Activated CD8-positive, alpha-beta memory T cell treated with anti-CD3 and anti-CD28 coated beads, Interleukin-2, amount 50 U/mL, for 4 hours (primary cell): ENCODE results near the gene MTRF1.

Source experiments
- DNase-seq: peaks from one replicate; pipeline ENCODE4 v3.0.0-alpha.2; 2020

Gene MTRF1

DNA sequence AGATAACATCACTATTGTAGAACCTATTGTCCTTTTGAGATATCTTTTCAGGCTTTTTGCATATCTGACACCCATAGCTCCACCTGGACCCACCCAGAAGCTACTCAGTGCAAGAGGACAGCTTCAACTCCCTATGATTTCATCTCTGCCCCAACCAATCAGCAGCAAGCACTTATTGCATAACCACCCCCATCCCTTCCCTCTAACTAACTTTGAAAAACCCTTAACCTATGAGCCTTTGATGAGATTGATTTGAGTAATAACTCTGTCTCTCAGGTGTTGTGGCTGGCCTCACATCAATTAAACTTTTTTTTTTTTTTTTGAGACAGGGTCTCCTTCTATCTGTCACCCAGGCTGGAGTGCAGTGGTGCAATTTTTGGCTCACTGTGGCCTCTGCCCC lies 13.4 kb upstream of the MTRF1 start:
- DNase-seq: no peak

DNA sequence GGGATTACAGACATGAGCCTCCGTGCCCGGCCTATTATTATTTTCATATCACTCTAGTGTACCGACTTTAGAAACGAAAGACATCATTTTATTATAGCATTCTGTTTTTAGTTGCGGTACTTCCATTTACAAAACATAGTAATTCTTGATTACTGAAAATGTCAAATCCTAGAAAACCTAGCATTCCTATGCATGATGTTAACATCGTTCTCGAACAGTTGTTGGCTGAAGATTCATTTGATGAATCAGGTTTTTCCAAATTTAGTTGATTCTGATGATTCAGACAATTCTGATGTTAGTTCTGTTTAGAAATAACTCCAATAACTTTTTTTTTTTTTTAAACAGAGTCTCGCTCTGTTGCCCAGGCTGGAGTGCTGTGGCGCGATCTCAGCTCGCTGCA lies 11.5 kb upstream of the MTRF1 start:
- DNase-seq: no peak

DNA sequence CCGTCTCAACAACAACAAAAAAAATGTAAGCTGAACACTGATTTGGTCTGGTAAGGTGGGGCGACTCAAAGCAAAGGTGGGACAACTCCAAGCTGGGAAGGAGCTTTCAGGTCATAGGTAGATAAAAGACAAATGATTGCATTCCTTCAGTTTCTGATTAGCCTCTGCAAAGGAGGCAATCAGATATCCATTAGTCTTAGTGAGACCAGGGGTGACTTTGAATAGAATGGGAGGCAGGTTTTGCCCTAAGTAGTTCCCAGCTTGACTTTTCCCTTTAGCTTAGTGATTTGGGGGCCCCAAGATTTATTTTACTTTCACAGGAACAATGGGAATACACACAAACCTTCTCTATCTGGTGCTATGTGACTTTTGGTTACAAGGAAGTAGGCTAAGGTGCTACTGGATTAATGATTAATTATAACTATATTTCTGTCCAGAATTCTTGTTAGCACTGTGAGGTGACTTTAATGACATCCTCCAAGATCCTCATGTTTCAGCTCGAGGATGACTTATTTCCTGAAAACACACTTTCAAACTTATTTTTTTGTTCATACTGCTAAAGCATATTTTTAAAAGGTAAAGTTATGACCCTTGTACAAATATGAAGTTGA lies 10.6 kb upstream of the MTRF1 start:
- DNase-seq: no peak

DNA sequence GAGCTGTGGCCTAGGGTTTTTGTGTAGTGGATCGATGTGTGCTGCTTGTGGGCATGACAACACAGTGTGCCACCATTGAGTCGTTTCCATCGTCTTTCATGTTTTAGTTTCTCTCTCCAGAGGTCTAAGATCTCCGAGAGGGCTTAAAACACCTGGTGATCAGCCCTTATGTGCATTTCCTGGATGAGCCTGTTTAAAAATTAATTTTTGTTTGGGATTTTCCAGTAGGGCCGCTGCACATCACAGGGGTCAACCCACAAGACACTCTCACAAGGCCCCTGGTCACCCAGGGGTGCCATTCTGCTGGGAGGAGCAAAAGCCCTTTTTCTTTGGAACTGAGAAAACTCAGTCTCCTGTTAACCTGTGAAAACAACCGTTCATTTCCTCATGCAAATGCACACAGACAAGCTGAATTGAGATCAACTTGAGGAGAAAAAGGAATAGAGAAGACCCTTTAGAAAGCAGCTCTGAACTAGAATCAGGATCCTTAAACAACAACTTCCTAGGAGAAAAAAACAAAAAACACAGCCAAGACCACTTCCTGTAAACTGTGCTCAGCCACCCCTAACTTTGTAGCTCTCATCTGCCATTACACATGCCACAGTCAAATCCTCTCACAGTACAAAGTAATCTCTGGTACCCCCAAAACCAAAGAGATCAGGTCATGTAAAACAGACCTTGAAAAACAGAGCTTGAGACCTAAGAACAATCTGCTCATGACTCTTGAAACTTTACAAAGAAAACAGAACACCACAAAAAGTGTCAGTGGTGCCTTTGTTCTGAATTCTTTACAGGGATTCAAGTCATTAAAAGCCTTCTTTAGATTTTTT lies 8.3 kb upstream of the MTRF1 start:
- DNase-seq: no peak

DNA sequence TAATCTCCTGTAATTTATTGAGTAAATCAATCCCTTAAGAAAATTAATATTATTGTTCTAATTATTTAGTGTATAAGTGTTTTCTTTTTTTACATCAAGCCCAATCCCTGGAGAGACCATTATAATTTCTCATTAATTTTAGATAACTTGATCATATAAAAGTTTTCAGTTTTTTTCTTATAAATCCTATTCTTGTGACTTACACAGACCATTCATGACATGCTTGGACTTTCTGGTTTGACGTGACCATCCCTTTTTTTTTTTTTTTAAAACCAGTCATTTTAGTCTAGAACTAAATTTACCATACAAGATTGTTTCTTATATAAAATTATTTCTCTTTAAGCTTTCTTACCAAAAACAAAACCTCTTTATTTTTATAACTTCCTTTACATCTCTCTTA lies 5.4 kb upstream of the MTRF1 start:
- DNase-seq: no peak

DNA sequence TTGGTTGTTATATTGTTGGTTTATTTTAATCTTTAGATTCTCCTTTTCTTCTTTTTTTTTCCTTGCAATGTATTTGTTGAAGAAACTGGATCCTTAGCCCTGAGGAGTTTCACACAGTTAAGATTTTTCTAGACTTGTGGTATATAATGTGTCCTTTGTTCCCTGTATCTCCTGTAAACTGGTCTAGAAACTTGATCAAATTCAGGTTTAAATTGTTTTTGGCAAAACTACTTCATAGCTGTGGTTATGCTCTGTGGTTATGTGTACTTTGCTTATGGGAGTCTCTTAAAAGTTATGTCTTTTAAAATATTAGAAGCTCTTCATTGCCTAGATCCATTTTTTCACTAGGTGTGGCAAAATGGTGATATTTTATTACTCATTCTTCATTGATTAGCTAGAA lies 3.7 kb upstream of the MTRF1 start:
- no peak for DNase-seq

DNA sequence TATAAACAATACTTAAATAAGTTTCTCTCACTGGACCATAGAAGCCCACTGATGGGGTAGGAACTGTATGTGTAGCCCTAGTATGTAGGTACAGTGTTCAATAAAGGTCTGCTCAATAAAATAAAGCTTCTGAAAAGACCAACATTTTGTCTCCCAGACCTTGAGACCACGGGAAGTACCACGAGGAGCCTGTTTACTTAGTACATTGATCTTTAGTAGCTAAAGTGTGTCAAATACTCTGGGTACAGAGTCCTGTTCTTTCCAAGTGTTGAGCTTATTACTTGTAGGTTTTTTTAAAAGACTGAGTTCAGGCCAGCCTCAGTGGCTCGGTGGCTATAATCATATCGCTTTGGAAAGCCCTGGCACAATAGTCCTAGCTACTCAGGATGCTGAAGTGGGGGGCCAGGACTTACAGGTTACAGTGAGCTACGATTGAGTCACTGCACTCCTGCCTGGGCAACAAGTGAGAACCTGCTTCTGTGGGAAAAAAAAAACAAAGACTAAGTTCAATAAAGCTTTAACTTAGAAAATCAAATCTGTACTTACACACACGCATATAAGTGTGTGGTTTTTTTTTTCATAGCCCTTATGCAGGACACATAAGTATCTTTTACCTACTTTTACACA lies 3.4 kb downstream of the MTRF1 start:
- DNase-seq: no peak

DNA sequence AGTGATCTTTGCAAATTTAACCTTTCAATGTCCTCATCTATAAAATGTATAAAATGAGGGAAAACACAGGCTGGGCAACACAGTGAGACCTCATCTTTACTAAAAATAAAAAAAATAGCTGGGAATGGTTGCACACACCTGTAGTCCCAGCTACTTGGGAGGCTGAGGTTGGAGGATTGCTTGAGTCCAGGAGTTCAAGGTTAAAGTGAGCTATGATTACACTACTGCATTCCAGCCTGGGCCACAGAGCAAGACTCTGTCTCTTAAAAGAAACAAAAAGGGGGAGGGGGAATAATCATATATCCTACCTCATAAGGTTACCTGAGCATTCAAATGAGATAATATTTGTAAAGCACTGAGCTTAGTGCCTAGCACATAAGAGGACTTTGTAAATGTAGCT lies 5.8 kb downstream of the MTRF1 start:
- no peak for DNase-seq

DNA sequence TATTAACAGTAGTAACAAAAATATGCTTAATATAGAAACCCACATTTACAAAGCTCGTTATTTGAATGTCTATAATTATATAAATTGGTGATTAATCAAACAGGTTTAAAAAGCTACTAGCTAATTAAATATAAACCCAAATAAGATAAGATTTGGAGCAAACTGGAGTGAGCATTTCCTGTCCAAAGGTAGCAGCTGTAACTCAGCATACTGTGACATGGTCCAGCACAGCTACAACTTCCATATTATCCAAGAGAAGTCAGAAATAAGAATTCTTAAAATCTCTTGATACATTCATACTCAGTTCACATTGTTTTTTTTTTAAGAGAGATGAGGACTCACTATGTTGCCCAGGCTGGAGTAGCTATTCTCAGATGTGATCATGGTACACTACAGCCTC lies 8.5 kb downstream of the MTRF1 start:
- no peak for DNase-seq

DNA sequence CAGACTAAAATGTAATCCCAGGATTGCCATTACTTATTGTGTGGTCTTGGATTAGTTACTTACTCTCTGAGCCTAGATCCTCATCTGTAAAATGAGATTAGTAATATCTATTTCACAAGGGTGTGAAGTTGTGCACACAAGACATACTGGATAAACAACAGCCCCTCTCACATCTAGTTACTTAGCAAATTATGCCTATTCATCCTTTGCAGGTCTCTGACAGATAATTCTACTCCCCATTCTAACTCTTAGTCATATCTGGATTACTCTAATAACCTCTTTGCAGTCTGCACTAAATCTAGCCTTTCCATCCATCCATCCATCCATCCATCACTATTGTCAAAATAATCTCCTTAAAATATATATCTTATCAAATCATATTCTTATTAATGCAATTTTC lies 12.4 kb downstream of the MTRF1 start:
- no peak for DNase-seq

DNA sequence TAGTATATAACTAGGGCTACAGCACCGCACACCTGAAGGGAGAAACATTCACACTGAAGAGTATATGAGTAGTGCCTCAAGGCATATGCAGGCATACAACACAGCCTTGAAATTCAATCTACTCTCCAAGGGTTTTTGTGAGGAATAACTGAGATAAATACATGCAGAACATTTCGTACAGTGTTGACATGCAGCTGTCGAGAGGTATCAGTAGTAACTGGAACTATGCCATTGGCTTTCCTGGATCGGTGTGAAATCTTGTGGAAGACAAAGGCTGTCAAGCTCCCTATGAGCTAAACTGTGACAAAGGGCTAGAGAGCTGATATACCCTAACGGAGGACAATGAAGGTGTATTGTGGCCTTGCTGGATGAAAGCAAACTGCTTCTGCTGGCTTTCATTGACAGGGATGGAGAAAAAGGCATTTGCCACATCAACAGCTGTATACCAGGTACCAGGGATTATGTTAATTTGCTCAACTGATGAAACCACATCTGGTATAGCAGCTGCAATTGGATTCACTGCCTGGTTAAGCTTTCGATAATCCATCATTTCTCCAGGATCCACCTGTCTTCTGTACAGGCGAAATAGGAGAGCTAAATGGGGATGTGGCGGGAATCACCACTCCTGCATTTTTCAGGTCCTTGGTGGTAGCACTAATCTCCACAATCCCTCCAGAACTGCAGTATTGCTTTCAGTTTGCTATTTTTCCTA lies 16.3 kb downstream of the MTRF1 start:
- no peak for DNase-seq

DNA sequence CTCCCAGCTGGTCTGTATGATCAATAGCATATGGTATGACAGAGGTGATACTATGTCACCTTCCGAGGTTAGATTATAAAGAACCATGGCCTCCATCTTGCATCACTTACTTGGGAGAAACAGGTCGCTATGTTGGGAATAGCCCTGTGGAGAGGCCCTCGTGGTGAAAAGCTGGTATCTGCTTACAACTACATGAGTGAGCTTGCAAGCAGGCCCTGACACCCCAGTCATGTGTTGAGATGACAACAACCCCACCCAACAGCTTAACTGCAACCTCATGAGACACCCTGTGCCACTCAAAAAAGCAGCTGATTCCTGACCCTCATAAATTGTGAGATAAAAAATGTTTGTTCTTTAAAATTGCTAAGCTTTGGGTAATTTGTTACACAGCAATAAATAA lies 18.8 kb downstream of the MTRF1 start:
- no peak for DNase-seq

DNA sequence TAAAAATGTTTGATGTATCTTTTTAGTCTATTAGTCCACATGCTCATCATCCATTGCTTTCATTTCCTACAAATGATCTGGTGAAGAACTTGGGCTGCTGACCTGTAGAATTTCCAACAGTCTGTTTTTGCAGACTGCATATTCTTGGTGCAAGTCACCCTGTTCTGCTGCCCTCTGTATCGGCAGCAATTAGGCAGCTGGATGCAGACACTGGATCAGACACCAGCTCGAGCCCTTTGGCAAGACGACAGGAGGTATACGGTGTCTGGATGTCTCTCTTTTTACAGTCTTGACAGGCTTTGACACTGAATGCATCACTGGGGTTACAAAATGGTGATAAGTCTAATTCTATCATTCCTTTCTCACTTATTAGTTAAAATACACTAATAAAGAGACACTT lies 21.8 kb downstream of the MTRF1 start:
- DNase-seq: no peak

DNA sequence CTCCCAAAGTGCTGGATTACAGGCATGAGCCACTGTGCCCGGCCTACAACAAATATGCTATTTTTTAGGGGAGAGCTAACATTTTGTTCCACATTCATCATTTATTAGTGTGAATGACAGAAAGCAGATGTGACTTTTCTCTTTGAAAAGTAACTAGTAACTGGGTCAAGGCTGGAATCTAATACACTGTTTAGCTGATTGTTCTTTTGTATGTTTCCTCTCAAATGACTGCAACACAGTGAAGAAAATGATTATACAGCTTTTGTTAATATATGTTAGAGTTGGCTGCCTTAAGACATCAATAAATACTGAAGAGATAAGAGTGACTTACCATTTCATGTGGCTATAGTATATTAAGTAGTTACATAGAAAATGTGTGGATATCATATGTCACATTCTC lies 27.0 kb downstream of the MTRF1 start:
- DNase-seq: no peak

DNA sequence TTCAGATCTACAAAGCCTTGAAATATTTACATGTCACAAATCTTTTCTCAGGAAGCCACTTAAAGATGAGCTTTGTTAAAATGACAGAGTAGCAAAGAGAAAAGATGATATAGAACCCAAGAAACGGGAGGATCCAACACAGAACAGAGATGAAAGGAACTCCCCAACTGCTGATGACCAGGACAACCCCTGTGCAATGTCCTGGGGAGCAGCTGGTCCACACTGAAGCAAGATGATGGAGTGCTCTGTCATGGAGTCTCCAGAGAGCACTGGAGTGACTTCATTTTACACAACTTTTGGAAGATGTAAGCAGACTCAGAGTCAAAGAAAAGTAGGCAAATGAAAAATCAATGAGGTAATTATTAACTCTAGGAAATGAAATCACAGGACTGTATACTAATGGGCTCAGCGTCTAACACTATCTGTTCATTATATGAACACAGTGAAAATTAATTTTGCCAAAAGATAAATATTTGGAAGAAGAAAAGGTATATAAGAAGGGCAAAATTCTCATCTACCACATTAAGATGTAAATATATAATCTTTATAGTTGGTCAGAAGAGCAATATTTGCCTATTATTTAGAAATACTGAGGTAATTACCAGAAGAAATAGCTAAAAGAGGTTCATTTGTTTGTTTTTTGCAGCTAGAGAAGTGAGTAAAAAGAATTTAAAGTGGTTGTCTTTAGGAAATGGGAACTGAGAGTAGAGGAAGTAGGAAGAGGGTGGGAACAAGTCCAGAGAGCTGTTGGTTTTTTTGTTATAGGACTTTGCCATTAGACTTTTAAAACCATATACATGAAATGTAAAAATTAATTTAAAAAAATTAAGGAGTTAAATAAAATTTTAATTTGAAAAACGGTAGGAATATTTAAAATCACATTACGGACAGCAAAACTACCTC lies 30.5 kb downstream of the MTRF1 start:
- DNase-seq: no peak

DNA sequence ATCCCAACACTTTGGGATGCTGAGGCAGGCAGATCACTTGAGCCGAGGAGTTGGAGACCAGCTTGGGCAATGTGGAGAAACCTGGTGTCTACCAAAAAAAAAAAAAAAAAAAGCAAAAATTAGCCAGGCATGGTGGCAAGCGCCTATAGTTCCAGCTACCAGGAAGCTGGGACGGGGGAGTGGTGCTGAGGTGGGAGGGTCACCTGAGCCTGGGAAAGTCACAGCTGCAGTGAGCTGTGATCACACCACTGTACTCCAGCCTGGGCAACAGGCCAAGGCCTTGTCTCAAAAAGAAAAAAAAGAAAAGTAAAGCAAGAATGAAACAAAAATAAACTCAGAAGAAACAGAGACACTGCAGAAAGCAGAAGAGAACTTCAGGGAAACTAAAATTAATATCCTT lies 31.6 kb downstream of the MTRF1 start:
- no peak for DNase-seq

DNA sequence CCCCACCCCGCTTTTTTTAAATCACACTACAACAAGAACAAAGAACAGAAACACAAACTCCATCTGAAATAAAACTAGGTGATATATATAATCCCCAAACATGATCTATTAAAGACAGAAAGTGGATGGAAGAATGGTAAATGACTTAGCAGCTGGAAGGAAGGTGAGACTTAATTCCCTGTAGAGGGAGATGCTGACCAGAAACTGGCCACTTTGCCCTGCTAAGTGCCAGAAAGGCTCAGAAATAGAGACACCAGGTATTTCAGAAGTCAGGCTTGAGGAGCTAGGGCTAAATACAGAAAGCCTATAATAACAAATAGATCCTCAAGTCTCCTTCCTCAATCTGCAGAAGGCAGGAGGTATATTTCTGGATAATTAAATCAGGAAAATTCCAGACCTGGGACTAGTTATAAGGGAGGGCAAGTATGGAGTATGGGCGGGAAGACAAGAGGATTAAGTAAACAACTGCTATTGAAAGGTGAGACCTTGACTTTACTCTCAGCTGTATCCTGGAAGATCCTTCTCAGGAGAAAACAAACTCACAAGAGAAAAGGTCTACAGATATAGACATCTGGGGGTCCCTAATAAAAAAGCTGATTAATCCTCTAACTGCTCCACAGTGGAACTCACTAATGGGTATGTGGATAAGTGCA lies 32.2 kb downstream of the MTRF1 start:
- no peak for DNase-seq

DNA sequence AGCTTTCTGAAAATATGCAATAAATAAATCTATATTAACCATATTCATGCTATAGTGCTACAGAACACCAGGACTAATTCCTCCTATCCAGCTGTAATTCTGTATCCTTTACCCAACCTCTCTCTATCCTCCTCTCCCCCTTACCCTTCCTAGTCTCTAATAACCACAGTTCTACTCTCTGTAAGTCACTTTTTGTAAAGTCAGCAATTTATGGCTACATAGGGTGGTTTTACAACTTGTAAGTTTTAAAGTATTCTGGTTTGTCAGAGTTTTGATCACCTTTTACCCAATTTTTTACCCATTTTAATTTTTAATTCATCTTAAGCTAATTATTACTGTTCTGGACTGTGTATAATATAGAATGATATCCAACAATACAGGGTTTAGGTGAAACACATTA lies 34.0 kb downstream of the MTRF1 start:
- DNase-seq: no peak

DNA sequence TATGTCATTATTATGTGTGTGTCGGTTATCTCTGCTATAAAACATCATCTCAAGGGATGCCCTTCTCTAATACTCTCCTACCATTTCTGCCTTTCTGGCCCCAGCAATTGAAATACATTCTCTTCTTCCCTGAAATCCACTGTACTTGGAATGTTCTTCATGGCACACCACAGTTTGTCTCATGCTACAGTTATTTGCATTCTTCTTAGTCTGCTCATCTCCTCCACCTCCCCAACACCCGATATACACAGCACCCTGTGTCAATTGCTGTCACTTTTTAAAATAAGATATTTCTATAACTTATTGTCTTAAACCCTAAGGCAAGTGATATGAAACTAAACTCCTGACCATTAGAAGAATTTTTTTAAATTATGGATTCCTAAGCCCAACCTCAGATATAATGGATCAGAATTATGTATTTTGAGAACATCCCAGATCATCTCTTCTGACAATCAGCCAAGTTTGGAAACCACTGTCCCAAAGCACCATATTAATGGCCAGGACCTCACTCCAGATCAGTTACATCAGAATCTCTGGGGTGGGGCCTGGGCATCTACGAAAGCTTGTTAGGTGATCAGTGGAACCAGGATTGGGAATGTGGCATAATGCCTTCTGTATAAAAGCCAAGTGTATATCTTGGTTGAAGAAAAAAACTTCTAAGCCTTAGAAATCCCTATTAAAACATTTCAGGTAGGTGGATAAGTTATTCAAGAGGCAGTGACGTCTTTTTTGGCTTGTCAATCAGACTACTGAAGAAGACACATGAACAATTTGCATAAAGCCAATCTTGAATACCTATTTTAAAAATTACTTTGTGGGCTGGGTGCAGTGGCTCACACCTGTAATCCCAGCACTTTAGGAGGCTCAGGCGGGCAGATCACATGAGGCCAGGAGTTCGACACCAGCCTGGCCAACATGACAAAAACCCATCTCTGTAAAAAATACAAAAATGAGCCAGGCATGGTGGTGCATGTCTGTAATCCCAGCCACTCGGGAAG lies 39.0 kb downstream of the MTRF1 start:
- DNase-seq: no peak

DNA sequence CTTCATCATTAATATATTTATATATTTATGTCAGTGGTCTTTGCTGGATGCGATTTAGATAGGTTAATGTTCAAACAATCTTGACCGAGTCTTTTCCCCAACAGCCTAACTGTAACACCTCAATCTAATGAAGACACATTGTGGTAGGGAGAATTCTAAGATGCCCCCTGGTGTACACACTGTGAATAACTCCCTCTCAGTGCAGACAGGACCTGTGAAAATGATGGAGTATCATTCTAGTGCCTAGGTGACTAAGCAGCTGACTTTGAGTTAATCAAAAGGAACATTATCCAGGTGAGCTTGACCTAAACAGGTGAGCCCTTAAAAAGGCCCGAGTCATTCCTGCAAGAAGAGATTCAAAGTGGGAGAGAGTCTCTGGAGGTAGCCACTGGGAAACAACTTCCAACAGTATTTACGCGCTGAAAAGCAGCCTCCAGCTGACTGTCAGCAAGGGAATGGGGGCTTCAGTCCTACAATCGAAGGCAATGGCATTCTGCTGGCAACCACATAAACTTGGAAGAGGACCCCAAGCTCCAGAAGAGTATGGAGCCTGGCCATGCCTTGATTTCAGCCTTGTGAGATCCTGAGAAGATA lies 41.0 kb downstream of the MTRF1 start:
- peak; percentile 53 for DNase-seq
